TTC549 (cell line): ENCODE measurements around the gene CLSTN2.

Source experiments
- FAIRE-seq: peaks from 2 replicates; lab custom pipeline; 2012; peaks lifted over from hg19 to GRCh38; lab: Jason Lieb, UNC

CLSTN2 gene

GRCh38 chr3:140236836-140237501 lies 302.0 kb downstream of the CLSTN2 start:
- FAIRE-seq = no peak

DNA sequence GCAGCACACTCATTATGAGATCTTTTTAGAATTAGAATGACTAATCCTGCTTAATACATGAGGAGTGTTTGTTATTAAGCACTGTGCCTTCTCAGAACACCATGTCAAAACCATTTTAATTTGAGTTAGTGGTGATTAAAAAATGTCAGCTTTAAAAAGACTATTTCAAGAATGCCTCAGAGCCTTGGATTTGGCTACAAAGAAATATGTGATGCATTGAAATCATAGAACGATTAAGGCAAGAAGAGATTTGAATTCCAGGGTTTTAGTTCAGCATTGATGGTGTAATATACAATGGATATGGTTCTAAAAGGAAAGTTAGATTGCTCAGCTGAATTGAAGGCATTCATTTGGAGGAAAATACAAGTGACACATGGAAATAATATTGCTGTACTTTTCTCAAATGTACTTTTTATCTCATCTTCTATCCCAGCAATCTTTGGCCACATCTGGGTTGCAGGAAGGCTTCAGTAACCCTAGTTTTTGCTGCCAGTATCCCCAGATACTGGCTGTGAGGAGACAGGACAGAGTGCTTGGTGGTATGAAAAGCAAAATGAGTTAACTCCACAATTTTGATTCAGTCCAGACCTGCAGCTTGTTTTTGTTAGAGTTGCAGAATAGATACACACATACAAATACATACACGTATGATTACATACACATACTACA lies 303.8 kb downstream of the CLSTN2 start:
- no peak for FAIRE-seq

- no peak for FAIRE-seq
These were observed 307.9 kb downstream of the CLSTN2 start for GRCh38 chr3:140242818-140243276.

DNA sequence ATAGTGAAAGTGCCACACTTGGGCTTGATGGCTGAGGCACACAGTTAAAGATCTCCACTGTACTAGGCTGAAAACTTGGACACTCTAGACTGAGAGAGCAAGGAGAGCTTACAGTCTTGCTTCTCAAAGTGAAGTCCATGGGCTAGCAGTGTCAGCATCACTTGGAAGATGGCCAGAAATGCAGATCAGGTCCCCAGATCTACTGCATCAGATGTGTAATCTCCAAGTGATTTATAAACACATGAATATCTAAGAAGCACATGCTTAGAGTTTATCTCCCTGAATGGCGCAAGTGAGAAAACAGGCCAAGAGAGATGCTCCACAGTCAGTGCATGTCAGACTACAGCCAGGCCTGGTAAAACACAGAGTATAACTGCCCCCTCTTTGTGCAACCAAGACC lies 308.6 kb downstream of the CLSTN2 start:
- no peak for FAIRE-seq

- no peak for FAIRE-seq
These were observed 309.9 kb downstream of the CLSTN2 start for GRCh38 chr3:140244893-140245292.

- FAIRE-seq = no peak
These were observed 311.6 kb downstream of the CLSTN2 start for GRCh38 chr3:140246578-140246977.

DNA sequence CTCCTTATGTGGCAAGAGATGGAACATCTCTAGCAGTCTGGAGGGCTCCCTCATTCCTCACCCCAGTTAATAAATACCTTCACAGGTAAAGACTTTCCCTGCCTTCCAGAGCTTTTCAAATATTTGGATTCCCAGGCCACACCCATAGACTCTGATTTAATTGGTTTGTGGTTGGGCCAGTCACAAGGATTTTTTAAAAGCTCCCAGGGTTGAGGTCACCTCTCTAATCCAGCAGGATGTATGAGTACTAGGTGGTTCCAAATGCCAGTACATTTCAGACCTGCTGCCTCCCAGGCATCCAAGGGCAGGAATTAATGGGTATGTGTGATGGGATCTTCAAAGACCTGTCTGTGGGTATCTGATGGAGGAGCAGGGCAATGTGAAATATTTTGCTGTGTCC lies 312.8 kb downstream of the CLSTN2 start:
- FAIRE-seq = no peak

DNA sequence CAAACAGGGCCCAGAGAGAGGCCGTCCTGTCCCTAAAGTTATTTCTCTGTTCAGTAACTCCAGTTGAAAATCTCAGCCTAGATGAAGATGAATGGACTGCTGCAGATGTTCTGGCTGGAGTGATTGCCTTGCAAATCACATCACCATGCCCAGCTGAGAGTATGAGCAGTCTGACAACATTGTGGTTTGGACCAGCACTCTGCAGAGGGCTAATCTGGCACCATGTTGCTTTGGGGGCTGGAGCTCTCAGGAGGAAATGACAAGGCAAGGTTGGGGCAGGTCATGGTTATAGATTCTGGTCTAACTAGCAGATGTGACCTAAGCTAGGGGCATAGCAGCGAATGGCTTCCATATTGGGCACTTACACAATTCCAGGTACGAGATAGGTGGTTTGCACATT lies 314.2 kb downstream of the CLSTN2 start:
- FAIRE-seq = no peak

- FAIRE-seq = no peak
These were observed 315.2 kb downstream of the CLSTN2 start for GRCh38 chr3:140250010-140250855.

DNA sequence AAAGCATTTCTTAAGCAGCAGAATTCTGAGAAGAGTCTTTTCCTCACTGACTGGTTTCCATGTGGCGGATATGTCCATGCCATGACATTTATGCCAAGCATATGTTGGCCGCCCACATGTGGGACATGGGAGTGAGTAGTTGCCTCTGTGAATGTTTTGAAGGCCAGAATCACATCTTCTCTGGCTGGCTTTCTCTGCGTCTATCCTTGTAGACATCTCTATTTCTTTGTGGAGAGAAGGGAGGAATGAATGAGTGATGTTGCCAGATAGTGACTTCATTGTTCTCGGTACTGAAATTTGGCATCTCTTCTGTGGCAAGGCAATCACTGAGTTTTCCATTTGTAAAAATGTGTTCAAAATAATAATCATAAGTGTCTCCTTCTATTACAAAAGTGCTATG lies 316.0 kb downstream of the CLSTN2 start:
- FAIRE-seq = no peak

DNA sequence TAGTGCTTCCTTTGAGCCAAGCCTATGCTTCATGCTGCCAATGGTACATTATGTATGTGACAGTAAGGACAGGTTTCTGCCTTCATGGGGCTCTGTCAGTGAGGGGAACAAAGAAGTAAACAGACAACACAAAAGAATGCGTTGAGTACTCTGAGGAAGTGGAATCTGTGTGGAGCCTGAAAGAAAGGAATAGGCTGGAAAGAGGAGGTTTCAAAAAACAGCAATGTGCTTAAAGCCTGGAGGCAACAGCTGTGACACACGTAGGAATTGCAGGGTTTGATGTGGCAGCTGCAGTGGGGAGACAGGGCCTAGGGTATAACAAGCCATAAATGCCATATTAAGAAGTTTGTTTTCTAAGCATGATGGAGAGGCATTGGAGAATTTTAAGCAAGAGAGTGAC lies 316.7 kb downstream of the CLSTN2 start:
- no peak for FAIRE-seq

- FAIRE-seq = no peak
These were observed 318.0 kb downstream of the CLSTN2 start for GRCh38 chr3:140252812-140253656.

DNA sequence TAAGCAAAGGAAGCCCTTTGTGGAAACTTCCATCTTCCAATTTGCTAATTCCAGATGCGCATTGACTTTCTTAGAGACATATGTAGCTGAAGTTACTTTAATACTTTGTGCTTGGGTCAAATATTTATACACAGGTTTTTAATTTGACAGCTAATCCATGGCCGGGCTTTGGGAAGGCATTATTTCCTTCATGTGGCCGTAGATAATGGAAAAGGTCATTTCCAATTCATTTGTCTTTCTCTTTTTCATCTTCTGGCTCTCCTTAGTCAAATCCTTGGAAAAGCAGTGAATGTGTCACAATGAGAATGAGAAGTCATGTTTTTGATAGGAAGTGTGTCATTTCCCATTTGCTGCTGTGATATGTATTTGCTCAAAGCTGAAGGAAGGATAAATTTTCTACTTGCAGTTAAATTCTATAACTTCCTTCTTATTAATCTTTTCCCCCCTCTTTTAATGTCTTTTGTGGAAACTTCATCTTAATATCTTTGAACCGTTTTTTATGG lies 323.3 kb downstream of the CLSTN2 start:
- FAIRE-seq = no peak

- FAIRE-seq = no peak
These were observed 330.3 kb downstream of the CLSTN2 start for GRCh38 chr3:140265302-140265701.

- FAIRE-seq = no peak
These were observed 333.1 kb downstream of the CLSTN2 start for GRCh38 chr3:140268103-140268502.

GRCh38 chr3:140268610-140269009 lies 333.6 kb downstream of the CLSTN2 start:
- no peak for FAIRE-seq

DNA sequence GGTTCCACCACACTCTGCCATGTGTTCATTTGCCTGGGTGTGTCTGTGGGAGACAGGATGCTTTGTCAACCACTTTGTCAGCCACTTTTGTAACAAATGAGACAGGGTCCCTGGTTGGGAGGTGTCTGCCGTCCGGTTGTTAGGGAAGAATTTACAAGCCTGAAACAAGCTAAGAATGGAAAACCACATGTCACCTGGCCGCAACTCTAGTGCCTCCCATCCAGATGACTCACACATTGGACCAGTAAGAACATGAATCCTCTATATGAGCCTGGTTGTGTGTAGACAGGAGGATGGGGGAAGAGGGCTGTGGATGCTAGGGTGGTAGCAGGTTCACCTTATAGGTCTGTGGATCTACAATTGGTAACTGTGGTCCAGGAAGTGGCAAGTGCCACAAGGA lies 335.3 kb downstream of the CLSTN2 start:
- no peak for FAIRE-seq

GRCh38 chr3:140273542-140274195 lies 338.7 kb downstream of the CLSTN2 start:
- FAIRE-seq = no peak

DNA sequence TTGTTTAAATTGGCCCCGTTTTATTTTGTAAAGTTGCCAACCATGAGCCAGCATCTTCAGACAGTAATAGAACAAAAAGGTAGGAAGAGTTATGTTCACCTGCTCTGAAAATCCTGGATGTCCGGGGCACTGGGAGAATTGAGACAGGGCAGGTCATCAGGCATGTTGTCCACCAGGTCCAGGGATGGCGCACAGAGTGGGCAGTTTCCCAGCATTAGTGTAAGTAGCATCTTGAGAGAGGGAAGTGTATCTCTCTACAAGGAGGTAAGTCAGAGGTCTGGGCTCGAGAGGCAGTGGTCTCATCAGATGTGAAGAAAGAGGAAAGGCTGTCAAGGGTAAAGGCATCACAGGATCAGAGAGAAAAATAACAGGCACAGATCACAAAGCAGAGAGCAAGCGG lies 339.4 kb downstream of the CLSTN2 start:
- FAIRE-seq = no peak

DNA sequence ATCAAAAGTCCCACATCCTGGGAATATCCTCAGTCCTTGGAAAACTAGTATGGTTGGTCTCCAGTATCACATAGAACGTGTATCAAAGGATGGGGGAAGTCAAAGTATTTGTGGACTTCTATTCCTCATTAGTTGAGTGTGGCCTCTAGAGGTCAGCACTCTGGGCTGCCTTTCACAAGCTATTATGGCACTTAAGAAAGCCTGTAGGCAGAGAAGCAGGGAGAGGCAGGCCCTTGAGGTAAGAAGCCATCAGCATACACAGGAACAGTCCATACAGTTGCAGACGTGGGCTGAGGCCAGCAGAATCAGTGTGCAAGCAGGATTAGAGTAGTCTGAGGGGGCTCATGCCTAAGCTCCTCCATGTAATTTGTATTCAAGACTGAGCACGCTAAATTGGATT lies 341.7 kb downstream of the CLSTN2 start:
- no peak for FAIRE-seq

DNA sequence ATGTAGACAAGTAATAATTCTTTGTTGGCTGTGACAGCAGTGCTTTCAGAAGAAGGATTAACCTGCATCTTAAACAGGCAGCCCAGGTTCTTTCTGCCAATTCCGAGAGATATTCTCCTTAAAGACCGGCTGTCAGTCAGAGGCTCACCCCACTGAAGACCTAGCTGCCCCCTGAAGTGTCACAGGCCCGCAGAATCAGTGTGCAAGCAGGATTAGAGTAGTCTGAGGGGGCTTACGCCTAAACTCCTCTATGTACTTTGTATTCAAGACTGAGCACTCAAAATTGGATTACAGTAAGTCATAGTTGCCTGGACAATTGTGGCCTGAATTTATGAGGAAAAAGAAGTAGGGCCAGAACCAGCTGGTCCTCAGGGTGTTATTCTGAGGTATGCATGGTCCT lies 342.9 kb downstream of the CLSTN2 start:
- no peak for FAIRE-seq

DNA sequence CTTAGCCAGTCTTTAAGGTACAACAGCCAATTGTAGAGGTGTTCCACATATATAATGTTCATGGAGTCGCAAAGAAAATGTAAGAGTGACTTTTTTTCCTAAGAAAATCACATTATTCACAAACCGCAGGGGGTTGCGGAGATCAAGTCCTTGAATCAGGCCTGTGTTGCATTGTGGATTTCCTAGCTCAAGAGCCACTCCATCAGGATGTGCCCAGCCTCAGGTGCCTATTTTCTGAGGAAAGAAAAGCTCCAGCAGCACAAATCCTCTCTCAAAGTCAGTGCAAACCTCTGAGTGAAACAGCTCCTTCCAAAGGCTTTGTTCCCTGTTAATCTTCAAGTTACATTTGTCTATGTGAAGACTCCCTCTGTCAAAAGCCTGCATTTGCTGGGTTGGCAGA lies 349.4 kb downstream of the CLSTN2 start:
- FAIRE-seq = no peak
